ENCODE data around the gene ESAM. TPM values are rescaled to one million over a fixed set of nuclear protein-coding genes. Genes with fewer than 3 reads are reported as not detected.

ESAM gene
- polyA plus RNA-seq, result 0.77 TPM in 1 of 2 replicates, not detected in the other
- 0.73 and 0.93 TPM in 2 replicates for polyA minus RNA-seq

- no peak within 1 kb of the TSS for H2AFZ ChIP-seq (ENCODE audit: low read depth, low read length)
- TF ChIP-seq EP300 (conservative IDR thresholded peaks at IDR 0.05; ENCODE audit: poor library complexity, severe bottlenecking) (no peak), SMC3 (conservative IDR thresholded peaks at IDR 0.05; ENCODE audit: poor library complexity) (no peak), TAF1 (IDR thresholded peaks at IDR 0.05; ENCODE audit: low read depth) (no peak), REST (IDR thresholded peaks at IDR 0.05; ENCODE audit: borderline replicate concordance) (no peak), MXI1 (conservative IDR thresholded peaks at IDR 0.05; ENCODE audit: poor library complexity, severe bottlenecking) (no peak), EZH2 (IDR thresholded peaks at IDR 0.05; ENCODE audit: borderline replicate concordance, insufficient read depth, low read length, poor library complexity, severe bottlenecking) (no peak), CTCF (IDR thresholded peaks at IDR 0.05; ENCODE audit: poor library complexity, severe bottlenecking) (no peak), RAD21 (conservative IDR thresholded peaks at IDR 0.05) (no peak)
- no peak within 1 kb of the TSS for H3K9ac ChIP-seq (ENCODE audit: low read length)
- peaks cover 60% of the 10 kb centered on the region for H3K27me3 ChIP-seq (ENCODE audit: insufficient read depth, low read depth, low read length)
- H3K4me2 ChIP-seq (ENCODE audit: low read length), result peak within 1 kb of the TSS; percentile 39
- no peaks in the 10 kb centered on the region for H4K20me1 ChIP-seq (ENCODE audit: insufficient read depth)
- H3F3A ChIP-seq (ENCODE audit: insufficient read depth, low read length, poor library complexity, severe bottlenecking), result no peaks in the 10 kb centered on the region
- no peaks in the 10 kb centered on the region for H3K79me2 ChIP-seq (replicated peaks; ENCODE audit: insufficient read depth, low read length)
- no peak within 1 kb of the TSS for H3K27ac ChIP-seq (ENCODE audit: low read length)
- H3K36me3 ChIP-seq (ENCODE audit: insufficient read depth, low read length), result no peaks in the 10 kb centered on the region
- H3K4me3 ChIP-seq (ENCODE audit: low read length), result peak within 1 kb of the TSS; percentile 64
- H3K9me3 ChIP-seq (ENCODE audit: low read length), result no peaks in the 10 kb centered on the region
- H3K9me2 ChIP-seq (ENCODE audit: insufficient read depth, low read length), result no peaks in the 10 kb centered on the region
Observed at GRCh38 chr11:124762105-124762623, at the start of gene ESAM. TSS of gene ESAM (minus strand) at chr11:124762290. CDS start at chr11:124762154, 136 bp downstream.

- no peaks in the 10 kb centered on the region for H3K9me2 ChIP-seq (ENCODE audit: insufficient read depth, low read length)
- no peaks in the 10 kb centered on the region for H3K27me3 ChIP-seq (ENCODE audit: insufficient read depth, low read depth, low read length)
- H3K36me3 ChIP-seq (ENCODE audit: insufficient read depth, low read length), result no peaks in the 10 kb centered on the region
- no peaks in the 10 kb centered on the region for H3K9me3 ChIP-seq (ENCODE audit: low read length)
- H3F3A ChIP-seq (ENCODE audit: insufficient read depth, low read length, poor library complexity, severe bottlenecking), result no peaks in the 10 kb centered on the region
- no peaks in the 10 kb centered on the region for H4K20me1 ChIP-seq (ENCODE audit: insufficient read depth)
- H3K4me3 ChIP-seq (ENCODE audit: low read length), result no peak overlapping the region
- no peak overlapping the region for H3K27ac ChIP-seq (ENCODE audit: low read length)
- no peak overlapping the region for H3K9ac ChIP-seq (ENCODE audit: low read length)
- no peak overlapping the region for H3K4me2 ChIP-seq (ENCODE audit: low read length)
- no peak for TF ChIP-seq SMC3 (conservative IDR thresholded peaks at IDR 0.05; ENCODE audit: poor library complexity)
- TF ChIP-seq MXI1 (conservative IDR thresholded peaks at IDR 0.05; ENCODE audit: poor library complexity, severe bottlenecking), result no peak
- no peak for TF ChIP-seq CTCF (IDR thresholded peaks at IDR 0.05; ENCODE audit: poor library complexity, severe bottlenecking)
- no peak for TF ChIP-seq RAD21 (conservative IDR thresholded peaks at IDR 0.05)
- TF ChIP-seq REST (IDR thresholded peaks at IDR 0.05; ENCODE audit: borderline replicate concordance), result no peak
- TF ChIP-seq EZH2 (IDR thresholded peaks at IDR 0.05; ENCODE audit: borderline replicate concordance, insufficient read depth, low read length, poor library complexity, severe bottlenecking), result no peak
- no peak overlapping the region for H2AFZ ChIP-seq (ENCODE audit: low read depth, low read length)
- no peaks in the 10 kb centered on the region for H3K79me2 ChIP-seq (replicated peaks; ENCODE audit: insufficient read depth, low read length)
Observed at GRCh38 chr11:124811399-124812125, 49.5 kb upstream of the ESAM start.
